Astrocyte (in vitro differentiated cells and primary cell): ENCODE measurements around the gene SLC25A25. TPM values are rescaled to one million over a fixed set of nuclear protein-coding genes. Genes with fewer than 3 reads are reported as not detected.

ENCODE experiments used
- DNase-seq: peaks from one replicate; pipeline ENCODE4 v3.0.0-alpha.2; 2010; ENCODE audit warnings: low read depth
- FAIRE-seq: peaks from 2 replicates; lab custom pipeline; 2011; peaks lifted over from hg19 to GRCh38; lab: Jason Lieb, UNC
- H2AFZ ChIP-seq: 2 replicates; pipeline ENCODE4 v1.6.0; 2012; ENCODE audit warnings: low read depth, low read length, inconsistent platforms
- H3K27ac ChIP-seq: 2 replicates; pipeline ENCODE4 v1.5.1; 2011; ENCODE audit warnings: low read depth, low read length, inconsistent platforms
- H3K27me3 ChIP-seq: 2 replicates; pipeline ENCODE4 v1.6.0; 2011; ENCODE audit warnings: low read length, inconsistent platforms; ENCODE audit not compliant: insufficient read depth
- H3K36me3 ChIP-seq: 2 replicates; pipeline ENCODE4 v1.5.1; 2011; ENCODE audit warnings: low read length, inconsistent platforms; ENCODE audit not compliant: insufficient read depth
- H3K4me1 ChIP-seq: 2 replicates; pipeline ENCODE4 v1.5.1; 2011; ENCODE audit warnings: low read length, inconsistent platforms; ENCODE audit not compliant: insufficient read depth
- H3K4me2 ChIP-seq: 2 replicates; pipeline ENCODE4 v1.6.0; 2012; ENCODE audit warnings: low read length, inconsistent platforms
- H3K4me3 ChIP-seq: 2 replicates; pipeline ENCODE4 v1.5.1; 2011; ENCODE audit warnings: low read depth, mild to moderate bottlenecking, low read length, inconsistent platforms; ENCODE audit not compliant: insufficient read depth
- H3K79me2 ChIP-seq: 2 replicates; pipeline ENCODE4 v1.6.0; 2012; ENCODE audit warnings: mild to moderate bottlenecking, low read length, inconsistent platforms; ENCODE audit not compliant: insufficient read depth
- H3K9ac ChIP-seq: 2 replicates; pipeline ENCODE4 v1.6.0; 2012; ENCODE audit warnings: mild to moderate bottlenecking, low read length, inconsistent platforms
- H3K9me3 ChIP-seq: 2 replicates; pipeline ENCODE4 v1.5.1; 2012; ENCODE audit warnings: low read depth, mild to moderate bottlenecking, low read length, inconsistent platforms; ENCODE audit not compliant: insufficient read depth
- H4K20me1 ChIP-seq: 2 replicates; pipeline ENCODE4 v1.6.0; 2012; ENCODE audit warnings: low read length, inconsistent platforms; ENCODE audit not compliant: insufficient read depth
- H3K27ac Mint-ChIP-seq: one replicate; pipeline ENCODE4 v1.8.0; 2021; ENCODE audit warnings: mild to moderate bottlenecking, mixed read lengths; ENCODE audit not compliant: unreplicated experiment
- H3K27me3 Mint-ChIP-seq: one replicate; pipeline ENCODE4 v1.8.0; 2021; ENCODE audit warnings: low read depth, mixed read lengths; ENCODE audit not compliant: unreplicated experiment
- H3K36me3 Mint-ChIP-seq: one replicate; pipeline ENCODE4 v1.8.0; 2021; ENCODE audit warnings: low read depth, mixed read lengths; ENCODE audit not compliant: unreplicated experiment
- H3K4me1 Mint-ChIP-seq: one replicate; pipeline ENCODE4 v1.8.0; 2021; ENCODE audit warnings: low read depth, mixed read lengths; ENCODE audit not compliant: unreplicated experiment
- H3K4me3 Mint-ChIP-seq: one replicate; pipeline ENCODE4 v1.8.0; 2021; ENCODE audit warnings: mild to moderate bottlenecking, moderate library complexity, mixed read lengths; ENCODE audit not compliant: unreplicated experiment
- H3K9me3 Mint-ChIP-seq: one replicate; pipeline ENCODE4 v1.8.0; 2021; ENCODE audit warnings: mild to moderate bottlenecking, mixed read lengths; ENCODE audit not compliant: unreplicated experiment
- EZH2 ChIP-seq: IDR thresholded peaks from 2 replicates; pipeline ENCODE4 v1.6.1; 2012; ENCODE audit warnings: mild to moderate bottlenecking, low read length, inconsistent platforms; ENCODE audit not compliant: insufficient read depth
- total RNA-seq: library from RNA; stranded (reverse); gene quantifications from 2 replicates; pipeline ENCODE4 v1.2.1, GENCODE V29; 2021
- TF ChIP-seq, protein P1 (sequence below): IDR thresholded peaks from 2 replicates; pipeline ENCODE4 v1.5.1; 2011; ENCODE audit warnings: low read depth, mild to moderate bottlenecking, inconsistent platforms, low read length, moderate library complexity; ENCODE audit not compliant: insufficient read depth

Gene SLC25A25
- total RNA-seq, 1 donor from 2014 or later, result 14.4 TPM

DNA sequence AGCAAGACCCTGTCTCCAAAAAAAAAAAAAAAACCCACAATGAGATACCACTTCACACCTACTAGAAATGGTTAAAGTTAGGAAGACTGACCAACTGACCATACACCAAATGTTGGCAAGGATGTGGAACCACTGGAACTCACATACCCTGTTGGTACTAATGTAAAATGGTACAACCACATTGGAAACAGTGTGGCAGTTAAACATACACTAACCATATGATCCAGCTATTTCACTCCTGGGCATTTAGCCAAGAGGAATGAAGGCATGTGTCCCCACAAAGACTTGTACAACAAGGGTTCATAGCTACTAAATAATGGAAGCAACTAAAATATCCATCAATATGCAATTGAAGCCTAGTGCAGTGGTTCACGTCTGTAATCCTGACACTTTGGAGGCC is 22.2 kb upstream of the SLC25A25 start:
- no peaks in the 10 kb centered on the region for H3K4me1 ChIP-seq
- no peaks in the 10 kb centered on the region for H3K9me3 ChIP-seq
- FAIRE-seq (no peak), DNase-seq (no peak)
- no peaks in the 10 kb centered on the region for H3K36me3 ChIP-seq
- H3K4me3 ChIP-seq, result no peak overlapping the region
- H3K9me3 Mint-ChIP-seq, result peaks cover 2% of the 10 kb centered on the region
- no peak overlapping the region for H3K9ac ChIP-seq
- TF ChIP-seq EZH2, result no peak
- TF ChIP-seq, protein P1, sequence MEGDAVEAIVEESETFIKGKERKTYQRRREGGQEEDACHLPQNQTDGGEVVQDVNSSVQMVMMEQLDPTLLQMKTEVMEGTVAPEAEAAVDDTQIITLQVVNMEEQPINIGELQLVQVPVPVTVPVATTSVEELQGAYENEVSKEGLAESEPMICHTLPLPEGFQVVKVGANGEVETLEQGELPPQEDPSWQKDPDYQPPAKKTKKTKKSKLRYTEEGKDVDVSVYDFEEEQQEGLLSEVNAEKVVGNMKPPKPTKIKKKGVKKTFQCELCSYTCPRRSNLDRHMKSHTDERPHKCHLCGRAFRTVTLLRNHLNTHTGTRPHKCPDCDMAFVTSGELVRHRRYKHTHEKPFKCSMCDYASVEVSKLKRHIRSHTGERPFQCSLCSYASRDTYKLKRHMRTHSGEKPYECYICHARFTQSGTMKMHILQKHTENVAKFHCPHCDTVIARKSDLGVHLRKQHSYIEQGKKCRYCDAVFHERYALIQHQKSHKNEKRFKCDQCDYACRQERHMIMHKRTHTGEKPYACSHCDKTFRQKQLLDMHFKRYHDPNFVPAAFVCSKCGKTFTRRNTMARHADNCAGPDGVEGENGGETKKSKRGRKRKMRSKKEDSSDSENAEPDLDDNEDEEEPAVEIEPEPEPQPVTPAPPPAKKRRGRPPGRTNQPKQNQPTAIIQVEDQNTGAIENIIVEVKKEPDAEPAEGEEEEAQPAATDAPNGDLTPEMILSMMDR, result no peak
- H3K27ac ChIP-seq, result no peak overlapping the region
- no peaks in the 10 kb centered on the region for H4K20me1 ChIP-seq
- peaks cover 15% of the 10 kb centered on the region for H3K27me3 Mint-ChIP-seq
- H3K27me3 ChIP-seq, result no peaks in the 10 kb centered on the region
- H3K27ac Mint-ChIP-seq, result no peak overlapping the region
- H3K4me1 Mint-ChIP-seq, result peaks cover 6% of the 10 kb centered on the region
- no peak overlapping the region for H2AFZ ChIP-seq
- peaks cover 2% of the 10 kb centered on the region for H3K36me3 Mint-ChIP-seq
- H3K4me3 Mint-ChIP-seq, result no peak overlapping the region
- no peaks in the 10 kb centered on the region for H3K79me2 ChIP-seq
- no peak overlapping the region for H3K4me2 ChIP-seq

DNA sequence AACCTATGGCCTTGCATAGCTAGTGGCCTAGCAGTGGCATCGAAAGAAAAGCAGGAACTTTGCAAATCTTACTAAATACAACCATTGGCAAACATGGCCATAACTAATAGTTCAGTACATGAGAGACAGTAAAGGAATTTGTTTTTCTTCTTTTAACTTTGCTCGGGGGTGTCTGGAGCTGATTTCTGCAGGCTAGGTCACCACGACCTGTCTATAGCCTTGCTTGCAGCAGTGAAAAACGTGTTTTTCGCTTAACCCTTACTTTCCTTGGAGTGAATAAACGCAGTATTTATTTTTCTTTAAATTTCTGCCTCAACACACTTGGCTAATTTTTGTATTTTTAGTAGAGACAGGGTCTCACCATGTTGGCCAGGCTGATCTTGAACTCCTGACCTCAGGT is 20.8 kb upstream of the SLC25A25 start:
- H3K9me3 Mint-ChIP-seq, result no peaks in the 10 kb centered on the region
- no peaks in the 10 kb centered on the region for H3K27me3 ChIP-seq
- no peaks in the 10 kb centered on the region for H4K20me1 ChIP-seq
- no peak overlapping the region for H3K27ac ChIP-seq
- TF ChIP-seq, protein P1, result no peak
- no peak for TF ChIP-seq EZH2
- no peak overlapping the region for H2AFZ ChIP-seq
- peaks cover under 1% of the 10 kb centered on the region for H3K36me3 Mint-ChIP-seq
- no peaks in the 10 kb centered on the region for H3K4me1 ChIP-seq
- no peak for FAIRE-seq
- H3K27me3 Mint-ChIP-seq, result peaks cover 5% of the 10 kb centered on the region
- no peaks in the 10 kb centered on the region for H3K79me2 ChIP-seq
- no peak overlapping the region for H3K4me2 ChIP-seq
- no peak for DNase-seq
- H3K4me1 Mint-ChIP-seq, result peaks cover 7% of the 10 kb centered on the region
- H3K9ac ChIP-seq, result no peak overlapping the region
- H3K36me3 ChIP-seq, result no peaks in the 10 kb centered on the region
- H3K9me3 ChIP-seq, result no peaks in the 10 kb centered on the region
- no peak overlapping the region for H3K4me3 ChIP-seq
- no peak overlapping the region for H3K27ac Mint-ChIP-seq
- no peak overlapping the region for H3K4me3 Mint-ChIP-seq

DNA sequence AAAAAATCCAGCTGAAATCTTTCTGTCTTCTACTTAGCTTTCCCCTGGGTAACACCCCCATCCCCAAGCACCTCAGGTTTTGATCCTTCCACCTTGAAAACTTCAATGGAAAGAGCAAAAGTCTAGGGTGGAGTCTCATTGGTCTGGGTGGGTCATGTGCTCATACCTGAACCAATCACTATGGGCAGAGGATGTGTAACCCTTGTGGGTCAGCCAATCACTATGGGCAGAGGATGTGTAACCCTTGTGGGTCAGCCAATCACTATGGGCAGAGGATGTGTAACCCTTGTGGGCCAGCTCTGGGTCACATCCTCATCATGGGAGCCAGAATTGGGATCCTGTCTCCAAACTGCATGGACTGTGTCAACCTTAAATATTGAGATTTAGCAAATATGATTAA is 19.4 kb upstream of the SLC25A25 start:
- H3K9me3 ChIP-seq, result no peaks in the 10 kb centered on the region
- H3K4me1 Mint-ChIP-seq, result peaks cover 4% of the 10 kb centered on the region
- H4K20me1 ChIP-seq, result no peaks in the 10 kb centered on the region
- no peak overlapping the region for H2AFZ ChIP-seq
- no peak for DNase-seq
- H3K36me3 ChIP-seq, result no peaks in the 10 kb centered on the region
- H3K9me3 Mint-ChIP-seq, result no peaks in the 10 kb centered on the region
- no peak overlapping the region for H3K27ac ChIP-seq
- no peak overlapping the region for H3K9ac ChIP-seq
- no peaks in the 10 kb centered on the region for H3K4me1 ChIP-seq
- no peak overlapping the region for H3K4me3 Mint-ChIP-seq
- no peaks in the 10 kb centered on the region for H3K79me2 ChIP-seq
- no peaks in the 10 kb centered on the region for H3K27me3 ChIP-seq
- TF ChIP-seq EZH2, result no peak
- TF ChIP-seq, protein P1, result no peak
- H3K36me3 Mint-ChIP-seq, result peaks cover 1% of the 10 kb centered on the region
- no peak for FAIRE-seq
- H3K27me3 Mint-ChIP-seq, result peaks cover 3% of the 10 kb centered on the region
- no peak overlapping the region for H3K27ac Mint-ChIP-seq
- no peak overlapping the region for H3K4me2 ChIP-seq
- H3K4me3 ChIP-seq, result no peak overlapping the region
